ENCODE measurements around the gene ATP5ME. TPM values are rescaled to one million over a fixed set of nuclear protein-coding genes. Genes with fewer than 3 reads are reported as not detected.

ATP5ME gene
- total RNA-seq, 1 donor from 2014 or later, result 255 TPM

GRCh38 chr4:717601-718320, 43.7 kb upstream of the ATP5ME start:
- Histone ChIP-seq H3K4me1 (ENCODE audit: insufficient read depth, low read length) (peaks cover 4% of the 10 kb centered on the region), H3K36me3 (ENCODE audit: insufficient read depth, low read length) (peaks cover under 1% of the 10 kb centered on the region), H3K4me2 (ENCODE audit: low read length) (no peak overlapping the region), H4K20me1 (ENCODE audit: insufficient read depth, low read length) (peaks cover 78% of the 10 kb centered on the region), H3K4me3 (ENCODE audit: insufficient read depth, low read depth, low read length) (no peak overlapping the region), H2AFZ (ENCODE audit: low read depth, low read length) (no peak overlapping the region), H3K27me3 (ENCODE audit: insufficient read depth, low read length) (no peaks in the 10 kb centered on the region), H3K79me2 (ENCODE audit: insufficient read depth, low read length) (peaks cover 93% of the 10 kb centered on the region), H3K9me3 (ENCODE audit: insufficient read depth, low read depth, low read length) (no peaks in the 10 kb centered on the region), H3K9ac (ENCODE audit: low read length) (no peak overlapping the region), H3K27ac (ENCODE audit: low read depth, low read length) (no peak overlapping the region)
- DNase-seq (ENCODE audit: low read depth) (no peak), FAIRE-seq (no peak)
- no peak for TF ChIP-seq CTCF (IDR thresholded peaks at IDR 0.05; ENCODE audit: insufficient read depth, low read depth, low read length)
- TF ChIP-seq EZH2 (IDR thresholded peaks at IDR 0.05; ENCODE audit: insufficient read depth, low read length), result no peak
- H3K36me3 Mint-ChIP-seq (ENCODE audit: low read depth, unreplicated experiment), result peaks cover 9% of the 10 kb centered on the region
- peaks cover 2% of the 10 kb centered on the region for H3K9me3 Mint-ChIP-seq (ENCODE audit: unreplicated experiment)
- peaks cover 20% of the 10 kb centered on the region for H3K4me1 Mint-ChIP-seq (ENCODE audit: low read depth, unreplicated experiment)
- H3K27me3 Mint-ChIP-seq (ENCODE audit: low read depth, unreplicated experiment), result no peaks in the 10 kb centered on the region
- peak overlapping the region; percentile 22 for H3K27ac Mint-ChIP-seq (ENCODE audit: unreplicated experiment)
- no peak overlapping the region for H3K4me3 Mint-ChIP-seq (ENCODE audit: unreplicated experiment)

- no peak overlapping the region for H3K4me3 Mint-ChIP-seq (ENCODE audit: unreplicated experiment)
- no peak overlapping the region for H2AFZ ChIP-seq (ENCODE audit: low read depth, low read length)
- no peaks in the 10 kb centered on the region for H3K4me1 ChIP-seq (ENCODE audit: insufficient read depth, low read length)
- H4K20me1 ChIP-seq (ENCODE audit: insufficient read depth, low read length), result peaks cover 75% of the 10 kb centered on the region
- no peak overlapping the region for H3K27ac ChIP-seq (ENCODE audit: low read depth, low read length)
- peak overlapping the region; percentile 18 for H3K27ac Mint-ChIP-seq (ENCODE audit: unreplicated experiment)
- TF ChIP-seq EZH2 (IDR thresholded peaks at IDR 0.05; ENCODE audit: insufficient read depth, low read length), result no peak
- TF ChIP-seq CTCF (IDR thresholded peaks at IDR 0.05; ENCODE audit: insufficient read depth, low read depth, low read length), result no peak
- no peaks in the 10 kb centered on the region for H3K9me3 Mint-ChIP-seq (ENCODE audit: unreplicated experiment)
- H3K36me3 ChIP-seq (ENCODE audit: insufficient read depth, low read length), result no peaks in the 10 kb centered on the region
- no peaks in the 10 kb centered on the region for H3K9me3 ChIP-seq (ENCODE audit: insufficient read depth, low read depth, low read length)
- no peaks in the 10 kb centered on the region for H3K27me3 Mint-ChIP-seq (ENCODE audit: low read depth, unreplicated experiment)
- no peaks in the 10 kb centered on the region for H3K27me3 ChIP-seq (ENCODE audit: insufficient read depth, low read length)
- peaks cover 91% of the 10 kb centered on the region for H3K79me2 ChIP-seq (ENCODE audit: insufficient read depth, low read length)
- peaks cover 13% of the 10 kb centered on the region for H3K4me1 Mint-ChIP-seq (ENCODE audit: low read depth, unreplicated experiment)
- peaks cover 4% of the 10 kb centered on the region for H3K36me3 Mint-ChIP-seq (ENCODE audit: low read depth, unreplicated experiment)
- no peak overlapping the region for H3K4me3 ChIP-seq (ENCODE audit: insufficient read depth, low read depth, low read length)
- no peak for DNase-seq (ENCODE audit: low read depth)
- no peak for FAIRE-seq
- H3K4me2 ChIP-seq (ENCODE audit: low read length), result no peak overlapping the region
- H3K9ac ChIP-seq (ENCODE audit: low read length), result no peak overlapping the region
Measured at GRCh38 chr4:714087-714486, 40.0 kb upstream of the ATP5ME start.

Data from astrocyte (in vitro differentiated cells and primary cell).